Measurements from ENCODE around the gene ATP1A1.

DNA sequence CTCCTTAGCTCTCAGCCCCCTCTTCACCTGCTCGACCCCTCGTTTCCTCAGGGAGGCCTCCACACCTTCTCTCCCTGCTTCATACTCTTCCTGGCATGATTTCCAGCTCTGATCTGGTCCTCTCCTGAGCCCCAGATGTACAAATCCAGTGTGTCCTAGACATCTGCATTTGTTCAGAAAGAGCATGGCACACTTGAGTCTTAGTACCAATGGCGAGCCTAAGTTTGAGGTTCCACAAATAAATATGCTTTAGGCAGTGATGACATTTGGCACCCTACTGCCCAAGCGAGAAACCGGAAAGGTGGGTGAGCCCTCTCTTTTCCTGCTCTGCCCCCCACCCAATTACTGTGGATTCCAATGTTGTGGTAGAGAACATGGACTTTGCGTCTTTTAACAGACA, 34.0 kb downstream of the ATP1A1 start:
- TF ChIP-seq NFRKB (IDR thresholded peaks at IDR 0.05) (no peak), FOXA1 (IDR thresholded peaks at IDR 0.05) (no peak), BHLHE40 (IDR thresholded peaks at IDR 0.05; ENCODE audit: borderline replicate concordance) (no peak), TARDBP (IDR thresholded peaks at IDR 0.05) (no peak), SUZ12 (IDR thresholded peaks at IDR 0.05) (no peak), CTBP1 (IDR thresholded peaks at IDR 0.05; ENCODE audit: borderline replicate concordance) (no peak), HDGF (IDR thresholded peaks at IDR 0.05; ENCODE audit: borderline replicate concordance) (no peak), FOXK2 (IDR thresholded peaks at IDR 0.05) (no peak), L3MBTL2 (conservative IDR thresholded peaks at IDR 0.05) (no peak), ARNT (IDR thresholded peaks at IDR 0.05) (no peak), SP1 (IDR thresholded peaks at IDR 0.05) (no peak), ZNF384 (IDR thresholded peaks at IDR 0.05) (no peak)
- TF ChIP-seq, protein P1, sequence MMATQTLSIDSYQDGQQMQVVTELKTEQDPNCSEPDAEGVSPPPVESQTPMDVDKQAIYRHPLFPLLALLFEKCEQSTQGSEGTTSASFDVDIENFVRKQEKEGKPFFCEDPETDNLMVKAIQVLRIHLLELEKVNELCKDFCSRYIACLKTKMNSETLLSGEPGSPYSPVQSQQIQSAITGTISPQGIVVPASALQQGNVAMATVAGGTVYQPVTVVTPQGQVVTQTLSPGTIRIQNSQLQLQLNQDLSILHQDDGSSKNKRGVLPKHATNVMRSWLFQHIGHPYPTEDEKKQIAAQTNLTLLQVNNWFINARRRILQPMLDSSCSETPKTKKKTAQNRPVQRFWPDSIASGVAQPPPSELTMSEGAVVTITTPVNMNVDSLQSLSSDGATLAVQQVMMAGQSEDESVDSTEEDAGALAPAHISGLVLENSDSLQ (IDR thresholded peaks at IDR 0.05), result no peak
